Ovary (tissue), 3 donors: ENCODE data around the gene SHISA9.

Source experiments
- CTCF ChIP-seq, 3 donors: fragments of 450-650 bp in 2 of 3; fragments of 200-600 bp in 1 of 3; IDR thresholded peaks; one replicate each; pipeline versions ENCODE4 v1.5.1 to v1.8.0; 2016 to 2022; ENCODE audit warnings: antibody characterized with exemption in 3 of 3, mild to moderate bottlenecking in 1 of 3
- POLR2A ChIP-seq: fragments of 450-650 bp; IDR thresholded peaks from one replicate; pipeline ENCODE4 v1.6.1; 2017; ENCODE audit warnings: antibody characterized with exemption, mild to moderate bottlenecking, moderate library complexity
- donor health status: DM: no; HTN: no; CAD: no.

- TF ChIP-seq CTCF (IDR thresholded peaks at IDR 0.05) (no peak), POLR2A (no peak)
These were observed 4.9 kb downstream of the SHISA9 start for GRCh38 chr16:12906271-12906670.
